ENCODE measurements around the gene AATK.

AATK gene

GRCh38 chr17:81144423-81144781 lies 21.6 kb downstream of the AATK start:
- no peak for DNase-seq (ENCODE audit: low spot score)

GRCh38 chr17:81143717-81144422 lies 22.2 kb downstream of the AATK start:
- DNase-seq (ENCODE audit: low spot score), result no peak

- DNase-seq (ENCODE audit: low spot score), result no peak
Measured at GRCh38 chr17:81143200-81143527, 22.9 kb downstream of the AATK start.

GRCh38 chr17:81142301-81143199 lies 23.5 kb downstream of the AATK start:
- peak; percentile 61 for DNase-seq (ENCODE audit: low spot score)

- DNase-seq (ENCODE audit: low spot score), result no peak
Measured at GRCh38 chr17:81140695-81141094, 25.3 kb downstream of the AATK start.

- DNase-seq (ENCODE audit: low spot score), result no peak
Measured at GRCh38 chr17:81140018-81140417, 26.0 kb downstream of the AATK start.

DNA sequence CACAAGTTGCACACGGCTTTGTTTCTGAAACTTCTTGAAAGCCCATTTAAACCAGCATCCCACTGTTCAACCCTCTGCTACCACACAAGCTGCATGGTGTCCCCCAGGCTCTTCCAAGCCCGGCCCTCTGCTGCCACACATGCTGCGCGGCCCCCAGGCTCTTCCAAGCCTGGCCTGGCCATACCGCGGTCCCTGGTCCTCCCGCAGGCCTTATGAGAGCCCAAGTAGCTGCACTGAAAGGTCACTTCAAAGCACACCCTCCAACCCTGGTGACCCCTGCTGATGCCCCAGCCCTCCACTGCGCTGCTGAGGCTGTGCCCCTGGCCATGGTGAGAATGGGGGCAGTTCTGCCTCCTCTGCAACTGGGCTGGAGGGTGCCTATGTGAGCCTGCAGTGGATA lies 26.6 kb downstream of the AATK start:
- no peak for DNase-seq (ENCODE audit: low spot score)

GRCh38 chr17:81138500-81138899 lies 27.5 kb downstream of the AATK start:
- no peak for DNase-seq (ENCODE audit: low spot score)

GRCh38 chr17:81138083-81138482 lies 27.9 kb downstream of the AATK start:
- DNase-seq (ENCODE audit: low spot score), result no peak

GRCh38 chr17:81137248-81137647 lies 28.8 kb downstream of the AATK start:
- no peak for DNase-seq (ENCODE audit: low spot score)

- DNase-seq (ENCODE audit: low spot score), result no peak
Measured at GRCh38 chr17:81136366-81136765, 29.7 kb downstream of the AATK start.

DNA sequence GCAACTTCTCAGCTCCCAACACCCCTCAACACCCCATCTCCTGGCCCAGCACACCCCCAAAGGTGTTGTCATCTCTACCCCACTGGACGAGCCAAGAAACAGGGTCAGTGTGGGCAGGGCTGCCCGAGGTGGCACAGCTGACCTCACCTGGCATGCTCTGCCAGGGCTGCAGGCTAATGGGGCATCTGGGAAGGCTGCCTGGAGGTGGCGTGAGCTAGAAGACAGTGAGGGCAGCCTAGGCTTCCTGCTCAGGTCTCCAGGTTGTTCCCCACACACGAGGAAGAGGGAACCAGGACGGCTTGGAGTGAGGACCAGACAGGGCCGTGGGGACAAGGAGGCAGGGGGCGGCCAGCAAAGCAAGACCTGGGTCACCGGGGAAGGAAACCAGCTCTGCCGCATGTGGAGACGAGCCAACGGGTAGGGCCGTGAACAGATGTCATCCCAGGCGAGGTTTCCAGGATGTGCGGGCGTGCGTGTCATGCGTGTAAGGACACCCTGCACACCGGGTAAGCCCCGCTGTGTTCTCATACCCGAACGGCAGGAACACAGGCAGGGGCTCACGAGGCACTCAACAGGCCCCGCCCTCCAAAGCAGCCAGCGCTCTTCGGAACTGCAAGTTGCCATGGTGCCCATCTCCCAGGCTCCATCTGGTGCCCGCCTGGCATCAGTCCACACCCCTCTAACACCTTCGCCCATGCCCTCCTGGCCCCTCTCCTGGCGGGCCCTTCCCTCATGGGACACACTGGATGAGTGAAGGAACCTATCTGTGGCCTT lies 30.3 kb downstream of the AATK start:
- DNase-seq (ENCODE audit: low spot score), result no peak

DNA sequence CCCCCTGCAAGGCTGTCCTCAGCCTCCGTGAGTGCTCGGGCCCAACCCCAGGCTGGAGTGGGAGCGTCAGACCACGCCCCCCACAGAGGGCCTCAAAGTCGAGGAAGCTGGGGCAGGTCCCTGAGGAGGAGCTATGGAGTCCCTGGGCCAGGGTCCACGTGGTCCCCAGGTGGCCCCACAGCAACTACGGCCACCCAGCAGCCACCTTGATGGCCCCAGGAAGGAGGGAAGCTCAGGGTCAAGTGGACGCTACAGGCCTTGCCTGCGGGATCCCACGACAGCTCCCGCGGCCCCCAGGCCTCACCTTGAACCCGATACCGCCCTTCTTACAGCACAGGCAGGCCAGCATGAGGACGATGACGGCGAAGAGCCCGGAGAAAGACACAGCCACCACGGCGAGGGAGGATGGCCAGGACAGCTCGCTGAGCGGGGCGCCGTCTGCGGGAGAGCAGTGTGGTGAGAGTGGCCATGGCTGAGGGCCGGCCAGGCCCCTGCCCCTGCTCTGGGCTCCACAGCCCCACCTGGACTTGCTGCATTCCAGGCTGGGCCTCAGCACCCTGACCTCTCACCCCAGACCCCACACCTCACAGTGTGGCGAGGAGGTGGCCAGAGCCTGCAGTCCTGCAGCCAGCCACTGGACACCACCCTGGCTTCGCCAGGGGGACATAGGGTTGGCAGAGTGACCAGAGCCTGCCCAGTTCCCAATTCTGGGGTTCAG lies 31.8 kb downstream of the AATK start:
- no peak for DNase-seq (ENCODE audit: low spot score)

GRCh38 chr17:81132770-81133723 lies 33.0 kb downstream of the AATK start:
- no peak for DNase-seq (ENCODE audit: low spot score)

GRCh38 chr17:81132197-81132540 lies 33.9 kb downstream of the AATK start:
- no peak for DNase-seq (ENCODE audit: low spot score)

GRCh38 chr17:81131486-81132196 lies 34.4 kb downstream of the AATK start:
- no peak for DNase-seq (ENCODE audit: low spot score)

DNA sequence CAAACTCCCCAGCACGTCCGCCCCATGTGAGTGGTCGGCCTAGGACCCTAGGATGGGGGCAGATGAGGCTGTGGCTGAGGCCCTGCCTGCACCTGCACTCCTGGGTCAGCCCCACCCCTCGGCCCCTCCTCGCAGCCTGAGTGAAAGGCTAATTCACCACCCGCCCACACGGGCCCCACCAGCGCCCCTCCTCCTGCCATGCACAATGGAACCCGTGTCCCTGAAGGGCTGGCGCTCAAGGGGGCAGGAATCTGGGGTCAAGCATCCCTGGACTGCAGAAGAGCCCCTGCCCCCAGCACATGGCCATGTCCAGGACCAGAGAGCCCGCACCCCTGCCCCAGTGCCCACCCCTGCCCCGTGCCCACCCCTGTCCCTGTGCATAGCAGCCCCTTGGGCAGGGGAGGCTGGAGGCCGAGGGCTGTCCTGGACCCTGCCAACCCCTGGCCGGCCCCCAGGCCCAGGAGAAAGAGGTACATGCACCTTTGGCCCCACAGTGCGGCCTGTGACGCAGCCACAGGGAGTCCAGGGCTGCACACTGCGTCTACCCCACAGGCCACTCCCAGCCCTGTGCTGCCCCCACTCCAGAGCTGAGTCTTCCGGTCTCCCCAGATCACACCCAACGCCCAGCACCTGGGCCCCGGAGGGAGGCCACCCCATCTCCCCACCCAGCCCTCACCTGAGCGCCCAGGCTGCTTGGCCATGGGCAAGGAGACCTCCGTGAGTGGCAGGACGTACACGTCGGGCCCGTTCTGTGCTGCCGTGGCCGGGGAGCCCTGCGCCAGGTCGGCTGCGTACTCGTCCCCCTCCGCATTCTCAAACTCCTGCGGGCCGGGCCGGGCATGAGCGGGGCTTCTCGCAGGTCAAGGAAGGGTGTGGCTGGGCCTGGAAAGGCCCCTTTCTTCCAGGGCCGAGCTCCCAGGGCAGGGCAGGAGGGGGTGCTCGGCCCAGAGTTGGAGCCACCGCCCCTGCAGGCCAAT lies 35.3 kb downstream of the AATK start:
- no peak for DNase-seq (ENCODE audit: low spot score)

GRCh38 chr17:81129711-81130367 lies 36.2 kb downstream of the AATK start:
- no peak for DNase-seq (ENCODE audit: low spot score)

GRCh38 chr17:81129289-81129688 lies 36.7 kb downstream of the AATK start:
- DNase-seq (ENCODE audit: low spot score), result no peak

Data from CD4-positive, alpha-beta T cell treated with Interleukin-2 at 100 ng/mL for 4 hours (primary cell).